K562 (cell line): Measurements from ENCODE around the gene GJC2. TPM values are rescaled to one million over a fixed set of nuclear protein-coding genes. Genes with fewer than 3 reads are reported as not detected.

Experiments used
- ARID4B ChIP-seq: sonication (generic); formaldehyde crosslinking; IDR thresholded peaks from 2 replicates; pipeline ENCODE4 v1.8.0; 2022; ENCODE audit warnings: mild to moderate bottlenecking, missing genetic modification reagents
- CBX8 ChIP-seq: fragments of 200-600 bp; sonication (generic); IDR thresholded peaks from 2 replicates; pipeline ENCODE4 v1.6.1; 2012; ENCODE audit warnings: borderline replicate concordance, mixed run types, low read depth, mild to moderate bottlenecking, moderate library complexity, mixed read lengths, low read length, control low read depth, inconsistent platforms; ENCODE audit not compliant: poor library complexity, severe bottlenecking; ENCODE audit errors: extremely low read depth
- DIDO1 ChIP-seq: fragments of 450-650 bp; IDR thresholded peaks from 2 replicates; pipeline ENCODE4 v1.6.1; 2016; ENCODE audit warnings: low read depth, missing biosample characterization, missing genetic modification characterization
- ETS2 ChIP-seq: IDR thresholded peaks from 2 replicates; pipeline ENCODE4 v1.6.1; 2016; ENCODE audit warnings: borderline replicate concordance, missing genetic modification characterization, mild to moderate bottlenecking, moderate library complexity, missing compliant biosample characterization; ENCODE audit not compliant: poor library complexity, severe bottlenecking
- FOXA3 ChIP-seq, 2 experiments: fragments of 450-650 bp in 1 of 2; sonication (generic) in 1 of 2; formaldehyde crosslinking; IDR thresholded peaks in 1 of 2; conservative IDR thresholded peaks in 1 of 2; 2 replicates each; pipeline versions ENCODE4 v1.4.0 to v1.8.0; 2020 to 2022; ENCODE audit warnings: mild to moderate bottlenecking in 2 of 2, missing genetic modification reagents in 1 of 2
- JUN ChIP-seq, 2 experiments: sonication (generic) in 1 of 2; formaldehyde crosslinking in 1 of 2; IDR thresholded peaks; 2 replicates each; pipeline versions ENCODE4 v1.6.1 to v1.8.0; 2012 to 2022; ENCODE audit warnings: borderline replicate concordance in 2 of 2, mild to moderate bottlenecking in 2 of 2, improper control_type of control experiment in 1 of 2, low read depth in 1 of 2, low read length in 1 of 2, missing genetic modification reagents in 1 of 2
- MYC ChIP-seq, 2 experiments: fragments of 250-450 bp in 1 of 2; sonication (Bioruptor Pico) in 1 of 2; IDR thresholded peaks; 2 replicates each; pipeline versions ENCODE4 v1.5.1 to v1.6.1; 2012 to 2021; ENCODE audit warnings: low read depth in 2 of 2, borderline replicate concordance in 1 of 2, improper control_type of control experiment in 1 of 2, low read length in 1 of 2, mild to moderate bottlenecking in 1 of 2, moderate library complexity in 1 of 2
- NR2C1 ChIP-seq, 2 experiments: fragments of 450-650 bp; IDR thresholded peaks; 2 replicates each; pipeline ENCODE4 v1.6.1; 2017; ENCODE audit warnings: mild to moderate bottlenecking in 2 of 2, antibody characterized with exemption in 1 of 2, inconsistent platforms in 1 of 2, missing compliant biosample characterization in 1 of 2, missing genetic modification characterization in 1 of 2
- NRF1 ChIP-seq, 2 experiments: fragments of 450-650 bp; IDR thresholded peaks in 1 of 2; conservative IDR thresholded peaks in 1 of 2; 2 replicates each; pipeline ENCODE4 v1.6.1; 2014; ENCODE audit warnings: mild to moderate bottlenecking in 2 of 2
- STAT6 ChIP-seq: sonication (generic); formaldehyde crosslinking; IDR thresholded peaks from 2 replicates; pipeline ENCODE4 v1.8.1; 2023; ENCODE audit warnings: mild to moderate bottlenecking, missing genetic modification reagents
- TEAD1 ChIP-seq, 2 experiments: fragments of 450-650 bp in 1 of 2; sonication (generic) in 1 of 2; formaldehyde crosslinking; IDR thresholded peaks; 2 replicates each; pipeline versions ENCODE4 v1.4.0 to v1.8.0; 2020 to 2022; ENCODE audit warnings: mild to moderate bottlenecking in 2 of 2, missing genetic modification reagents in 1 of 2
- TEAD4 ChIP-seq, 2 experiments: sonication (generic) in 1 of 2; formaldehyde crosslinking in 1 of 2; IDR thresholded peaks; 2 replicates each; pipeline versions ENCODE4 v1.6.1 to v1.8.0; 2012 to 2022; ENCODE audit warnings: borderline replicate concordance in 1 of 2, inconsistent platforms in 1 of 2, low read length in 1 of 2, mild to moderate bottlenecking in 1 of 2, missing genetic modification reagents in 1 of 2
- TRIM24 ChIP-seq, 2 experiments: fragments of 450-650 bp; IDR thresholded peaks; 2 replicates each; pipeline ENCODE4 v1.6.1; 2016
- ZNF143 ChIP-seq: sonication (generic); formaldehyde crosslinking; IDR thresholded peaks from 2 replicates; pipeline ENCODE4 v1.9.0; 2022; ENCODE audit warnings: mild to moderate bottlenecking, missing genetic modification reagents
- ZNF589 ChIP-seq: fragments of 200-800 bp; sonication (Bioruptor generic); IDR thresholded peaks from 2 replicates; pipeline ENCODE4 v1.6.1; 2016; ENCODE audit warnings: low read depth, missing genetic modification characterization, missing compliant biosample characterization
- ZNF785 ChIP-seq: fragments of 250-450 bp; sonication (Bioruptor Pico); IDR thresholded peaks from 2 replicates; pipeline ENCODE4 v1.4.0; 2020; ENCODE audit warnings: mild to moderate bottlenecking
- polyA plus RNA-seq, 8 experiments: library from polyadenylated mRNA; depleted of rRNA in 4 of 8; stranded (reverse) in 5 of 8; unstranded in 3 of 8; fragments of >200 nt; fragmentation: Nextera tagmentation in 2 of 8; fragmentation: Illumina TruSeq in 1 of 8; extraction: Ambion mirVana in 2 of 8; extraction: Trizol in 1 of 8; gene quantifications; 2 replicates each; pipeline versions ENCODE4 v1.2.1 to v1.2.3, GENCODE V29; 2011 to 2014; ENCODE audit warnings: inconsistent platforms in 1 of 8, missing spikeins in 1 of 8
- total RNA-seq, 7 experiments: library from RNA; depleted of rRNA in 6 of 7; stranded (reverse); fragments of >200 nt in 6 of 7; fragmentation: Illumina TruSeq in 2 of 7; extraction: Trizol in 2 of 7; gene quantifications; 2 replicates each; pipeline versions ENCODE4 v1.2.1 to v1.2.3, GENCODE V29; 2011 to 2021; ENCODE audit warnings: low replicate concordance in 1 of 7

Gene GJC2
- total and polyA plus RNA-seq, 9 of the 15 experiments (the other 6 are each of a cell fraction or from before 2014, with no cell fraction given), result 0.03 to 0.62 (median 0.11) TPM; not detected in 2

- TF ChIP-seq TEAD4 (IDR thresholded peaks at IDR 0.05; ENCODE audit: low read length) (no peak), TEAD4 (CRISPR knock-in tag; IDR thresholded peaks at IDR 0.05; ENCODE audit: borderline replicate concordance) (no peak), ZNF143 (no peak; the same call in 1 of the 2 replicates), CBX8 (no peak), NRF1 (conservative IDR thresholded peaks at IDR 0.05 in 1 of 2, IDR thresholded peaks at IDR 0.05 in 1 of 2) (no peak), DIDO1 (tag) (no peak), ETS2 (tag) (no peak), ZNF785 (CRISPR knock-in tag) (no peak), TEAD1 (CRISPR knock-in tag; IDR thresholded peaks at IDR 0.05) (no peak), JUN (IDR thresholded peaks at IDR 0.05; ENCODE audit: borderline replicate concordance, low read depth, low read length) (no peak), JUN (CRISPR knock-in tag; IDR thresholded peaks at IDR 0.05; ENCODE audit: borderline replicate concordance) (no peak), STAT6 (no peak), NR2C1 (IDR thresholded peaks at IDR 0.05) (no peak), NR2C1 (tag; IDR thresholded peaks at IDR 0.05) (no peak), ARID4B (peak; percentile 64; the same call in 1 of the 2 replicates), MYC (IDR thresholded peaks at IDR 0.05; ENCODE audit: low read depth, low read length) (no peak), MYC (CRISPR knock-in tag; IDR thresholded peaks at IDR 0.05; ENCODE audit: borderline replicate concordance, low read depth) (no peak), FOXA3 (CRISPR knock-in tag; conservative IDR thresholded peaks at IDR 0.05 in 1 of 2, IDR thresholded peaks at IDR 0.05 in 1 of 2) (peak in 1 of 2 experiments; percentile 60; a peak in 2 of 4 replicates), ZNF589 (no peak), TRIM24 (IDR thresholded peaks at IDR 0.05) (no peak)
These were observed 8.3 kb upstream of the GJC2 start (continued) for GRCh38 chr1:228141226-228142044.
